GM18909 (cell line): ENCODE measurements around the gene SCFD1.
"Not testable (repeated sequence)": the region's sequence is repeated elsewhere in the genome, so short reads cannot be mapped to it uniquely, and the experiment has no call there.

ENCODE experiments used
- ATAC-seq: cut with Tn5 transposase; IDR thresholded peaks from one replicate; pipeline ENCODE4 v1.9.1; 2021; ENCODE audit warnings: mild to moderate bottlenecking; ENCODE audit not compliant: unreplicated experiment, poor library complexity

Gene SCFD1, protein sequence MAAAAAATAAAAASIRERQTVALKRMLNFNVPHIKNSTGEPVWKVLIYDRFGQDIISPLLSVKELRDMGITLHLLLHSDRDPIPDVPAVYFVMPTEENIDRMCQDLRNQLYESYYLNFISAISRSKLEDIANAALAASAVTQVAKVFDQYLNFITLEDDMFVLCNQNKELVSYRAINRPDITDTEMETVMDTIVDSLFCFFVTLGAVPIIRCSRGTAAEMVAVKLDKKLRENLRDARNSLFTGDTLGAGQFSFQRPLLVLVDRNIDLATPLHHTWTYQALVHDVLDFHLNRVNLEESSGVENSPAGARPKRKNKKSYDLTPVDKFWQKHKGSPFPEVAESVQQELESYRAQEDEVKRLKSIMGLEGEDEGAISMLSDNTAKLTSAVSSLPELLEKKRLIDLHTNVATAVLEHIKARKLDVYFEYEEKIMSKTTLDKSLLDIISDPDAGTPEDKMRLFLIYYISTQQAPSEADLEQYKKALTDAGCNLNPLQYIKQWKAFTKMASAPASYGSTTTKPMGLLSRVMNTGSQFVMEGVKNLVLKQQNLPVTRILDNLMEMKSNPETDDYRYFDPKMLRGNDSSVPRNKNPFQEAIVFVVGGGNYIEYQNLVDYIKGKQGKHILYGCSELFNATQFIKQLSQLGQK

DNA sequence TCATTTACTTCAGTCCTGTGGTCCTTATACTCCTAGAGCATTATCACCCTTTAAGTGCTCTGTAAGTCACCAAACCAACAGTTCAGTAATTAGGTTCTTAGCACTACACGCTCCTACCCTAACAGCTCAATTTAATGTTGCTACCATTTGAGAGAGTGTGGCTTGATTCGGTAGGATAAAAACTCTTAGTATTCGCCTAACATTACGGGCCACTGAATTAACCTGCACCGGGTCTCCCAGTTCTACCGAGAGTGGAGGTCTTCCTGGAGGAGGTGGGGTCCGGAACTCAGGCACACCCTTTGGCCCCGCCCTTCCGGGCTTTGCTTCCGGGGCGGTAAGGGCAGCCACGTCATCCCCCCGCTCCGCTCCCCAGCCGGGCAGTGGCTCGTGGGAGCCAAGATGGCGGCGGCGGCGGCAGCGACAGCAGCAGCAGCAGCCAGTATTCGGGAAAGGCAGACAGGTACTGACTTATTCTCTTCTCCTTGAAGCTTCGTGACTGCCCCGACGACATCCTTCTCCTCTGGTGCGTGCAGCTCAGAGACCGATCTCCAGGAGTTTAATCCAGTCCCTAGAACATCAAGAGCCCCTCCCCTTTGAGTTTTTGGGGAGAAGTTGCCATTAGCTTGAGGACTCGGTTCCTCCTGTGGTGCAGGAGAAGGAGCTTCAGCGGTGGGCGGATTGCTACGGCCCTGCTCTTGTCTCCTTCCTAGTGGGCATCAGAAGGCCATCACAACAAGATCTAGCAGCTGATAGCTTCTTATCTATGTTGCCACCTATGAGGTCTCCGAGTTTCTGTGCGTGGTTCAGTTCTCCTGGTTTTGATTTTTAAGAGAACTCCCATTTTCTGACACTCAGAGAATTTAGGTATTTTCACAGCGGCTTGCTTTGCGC is at the start of gene SCFD1:
TSS of gene SCFD1 (plus strand) at position 380 of the 891 bp plus-strand sequence. CDS start at position 400, 20 bp downstream.
- peak; percentile 94 for ATAC-seq

DNA sequence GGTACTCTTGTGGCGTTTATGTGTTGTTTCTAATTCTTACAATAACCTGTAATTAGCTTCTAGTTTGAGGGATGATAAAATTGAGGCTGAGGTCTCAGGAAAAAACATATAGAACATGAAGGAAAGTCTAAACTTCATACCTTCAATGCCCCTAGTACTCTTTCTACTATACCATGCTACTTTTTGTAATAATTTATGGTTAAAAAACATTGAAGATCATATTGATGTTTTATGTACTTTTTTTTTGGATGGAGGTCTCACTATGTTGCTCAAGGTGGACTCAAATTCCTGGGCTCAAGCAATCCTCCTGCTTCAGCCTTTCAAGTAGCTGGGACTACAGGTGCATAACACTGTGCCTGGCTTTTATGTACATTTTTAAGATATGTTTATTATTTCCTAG is 49.3 kb upstream of the SCFD1 start:
- no peak for ATAC-seq

DNA sequence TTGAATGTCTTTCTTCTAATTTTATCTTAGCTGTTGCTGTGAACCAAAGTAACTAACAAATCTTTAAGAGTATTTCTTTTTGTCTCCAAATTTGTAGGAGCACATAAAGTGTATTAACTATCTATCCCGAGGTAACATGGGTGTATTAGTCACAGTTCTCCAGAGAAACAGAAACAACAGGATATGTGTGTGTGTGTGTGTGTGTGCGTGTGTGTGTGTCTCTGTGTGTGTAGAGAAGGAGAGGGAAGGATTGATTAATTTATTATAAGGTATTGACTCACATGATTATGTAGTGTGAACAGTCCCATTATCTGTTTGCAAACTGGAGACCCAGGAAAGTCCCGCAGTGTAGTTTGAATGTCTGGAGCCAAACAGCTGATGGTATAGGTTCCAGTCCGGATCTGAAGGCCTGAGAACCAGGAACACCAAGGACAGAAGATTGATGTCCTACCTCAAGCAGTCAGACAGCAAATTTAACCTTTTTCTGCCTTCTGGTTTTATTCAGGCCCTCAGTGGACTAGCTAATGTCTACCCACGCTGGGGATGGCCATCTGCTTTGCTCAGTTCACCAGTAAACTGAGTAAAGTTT is 48.8 kb upstream of the SCFD1 start:
- ATAC-seq, result no peak

DNA sequence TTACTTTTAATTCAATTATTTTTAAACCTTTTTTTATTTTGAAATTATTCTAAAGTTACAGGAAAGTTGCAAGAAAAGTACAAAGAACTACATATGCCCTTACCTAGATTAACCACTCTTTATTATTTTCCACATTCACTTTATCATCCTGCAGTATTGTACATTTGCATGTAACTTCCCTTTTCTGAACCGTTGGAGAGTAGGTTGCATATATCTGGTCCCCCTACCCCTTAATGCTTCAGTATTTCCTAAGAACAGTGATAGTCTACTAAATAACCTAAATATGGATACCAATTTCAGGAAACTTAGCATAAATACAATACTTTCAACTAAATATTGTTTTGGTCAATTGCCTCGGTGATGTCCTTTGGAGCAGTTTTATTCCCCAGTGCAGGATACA is 48.2 kb upstream of the SCFD1 start:
- no peak for ATAC-seq

DNA sequence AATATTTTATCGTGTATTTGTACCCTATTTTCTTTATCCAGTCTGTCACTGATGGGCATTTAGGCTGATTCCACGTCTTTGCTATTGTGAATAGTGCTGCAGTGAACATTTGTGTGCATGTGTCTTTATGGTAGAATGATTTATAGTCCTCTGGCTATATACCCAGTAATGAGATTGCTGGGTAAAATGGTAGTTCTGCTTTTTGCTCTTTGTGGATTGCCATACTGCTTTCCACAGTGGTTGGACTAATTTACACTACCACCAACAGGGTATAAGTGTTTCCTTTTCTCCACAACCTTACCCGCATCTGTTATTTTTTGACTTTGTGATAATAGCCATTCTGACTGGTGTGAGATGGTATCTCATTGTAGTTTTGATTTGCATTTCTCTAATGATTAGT is 47.3 kb upstream of the SCFD1 start:
- not testable (repeated sequence) for ATAC-seq

DNA sequence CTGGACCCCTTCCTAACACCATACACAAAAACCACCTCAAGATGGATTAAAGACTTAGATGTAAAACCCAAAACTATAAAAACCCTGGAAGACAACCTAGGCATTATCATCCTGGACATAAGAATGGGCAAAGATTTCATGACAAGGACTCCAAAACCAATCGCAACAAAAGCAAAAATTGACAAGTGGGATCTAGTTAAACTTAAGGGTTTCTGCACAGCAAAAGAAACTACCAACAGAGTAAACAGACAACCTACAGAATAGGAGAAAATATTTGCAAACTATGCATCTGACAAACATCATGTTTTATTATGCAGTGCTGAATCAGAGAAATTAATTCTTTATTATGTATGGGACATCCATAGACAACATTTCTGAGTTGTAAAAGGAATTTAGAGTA is 45.8 kb upstream of the SCFD1 start:
- not testable (repeated sequence) for ATAC-seq

DNA sequence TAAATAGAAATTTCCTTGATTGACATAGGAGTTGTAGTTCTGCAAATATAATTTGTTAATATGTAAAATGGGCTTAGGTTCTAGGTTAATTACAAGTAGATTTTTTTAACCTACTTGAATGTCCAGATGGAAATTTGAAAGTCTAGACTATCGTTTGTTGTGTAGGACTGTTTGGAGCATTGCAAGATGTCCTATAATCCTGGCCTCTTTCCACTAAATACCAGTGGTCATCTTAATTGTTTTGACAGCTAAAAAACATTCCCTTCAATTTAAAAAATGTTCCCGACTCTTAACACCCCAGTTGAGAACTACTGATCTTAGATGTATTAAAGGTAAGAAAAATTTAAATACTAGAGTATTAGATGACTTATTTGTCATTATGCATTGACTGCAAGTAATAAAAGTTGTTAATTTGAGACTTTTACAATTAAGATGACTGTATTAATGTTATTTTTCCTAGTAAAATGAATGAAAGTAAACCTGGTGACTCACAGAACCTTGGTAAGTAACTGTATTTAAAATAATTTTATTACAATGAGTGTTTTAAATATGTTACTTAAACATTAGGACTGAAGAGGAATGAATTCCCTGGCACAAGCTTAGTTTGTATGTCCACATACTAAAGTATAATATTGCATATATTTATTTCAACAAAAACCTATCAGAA is 41.4 kb upstream of the SCFD1 start:
- no peak for ATAC-seq

DNA sequence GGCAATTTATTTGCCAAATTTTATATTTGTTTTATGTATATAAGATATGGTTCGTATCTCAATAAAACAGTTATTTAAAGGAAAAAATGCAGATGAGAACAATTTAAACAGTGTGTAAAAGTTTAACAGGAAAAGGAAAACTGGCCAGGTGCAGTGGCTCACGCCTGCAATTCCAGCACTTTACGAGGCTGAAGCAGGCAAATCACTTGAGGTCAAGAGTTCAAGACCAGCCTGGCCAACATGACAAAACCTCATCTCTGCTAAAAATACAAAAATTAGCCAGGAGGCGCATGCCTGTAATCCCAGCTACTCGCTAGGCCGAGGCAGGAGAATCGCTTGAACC is 40.9 kb upstream of the SCFD1 start:
- ATAC-seq, result no peak

DNA sequence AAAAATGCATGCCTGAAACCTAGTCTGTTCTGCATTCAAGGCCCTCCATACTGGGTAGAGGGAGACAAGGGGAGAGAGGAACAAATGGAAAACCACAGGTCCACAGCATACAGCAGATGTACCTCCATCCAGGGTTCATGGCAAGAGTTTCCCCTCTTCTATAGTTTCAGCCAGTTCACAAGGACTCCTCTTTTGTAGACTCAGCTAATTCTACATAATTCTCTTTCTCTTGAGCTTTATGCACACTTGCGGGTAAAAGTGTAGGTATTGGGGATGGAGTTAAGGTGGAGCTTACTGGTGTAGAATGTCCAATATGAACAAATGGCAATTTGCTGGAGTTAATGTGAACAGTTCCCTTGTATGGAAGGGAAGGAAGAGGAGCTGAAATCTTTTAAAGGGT is 39.7 kb upstream of the SCFD1 start:
- ATAC-seq, result no peak

DNA sequence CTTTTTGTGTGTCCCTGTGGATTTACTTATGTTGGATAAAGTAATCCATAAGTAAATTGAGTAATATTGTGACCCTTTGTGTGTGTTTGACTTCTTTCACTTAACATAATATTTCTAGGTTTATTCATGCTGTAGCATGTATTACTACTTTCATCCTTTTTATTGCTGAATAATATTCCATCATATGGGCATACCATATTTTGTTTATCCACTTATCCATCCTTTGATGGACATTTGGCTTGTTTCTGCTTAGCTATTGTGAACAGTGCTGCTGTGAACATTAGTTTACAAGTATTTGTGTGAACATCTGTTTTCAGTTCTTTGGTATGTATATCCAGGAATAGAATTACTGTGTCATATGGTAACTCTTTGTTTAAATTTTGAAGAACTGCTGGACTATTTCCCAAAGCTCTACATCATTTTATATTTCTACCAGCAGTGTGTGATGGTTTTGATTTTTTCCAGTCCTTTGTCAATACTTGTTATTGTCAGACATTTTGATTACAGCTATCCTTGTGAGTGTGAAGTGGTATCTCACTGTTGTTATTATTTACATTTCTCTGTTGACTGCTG is 38.0 kb upstream of the SCFD1 start:
- ATAC-seq, result no peak

DNA sequence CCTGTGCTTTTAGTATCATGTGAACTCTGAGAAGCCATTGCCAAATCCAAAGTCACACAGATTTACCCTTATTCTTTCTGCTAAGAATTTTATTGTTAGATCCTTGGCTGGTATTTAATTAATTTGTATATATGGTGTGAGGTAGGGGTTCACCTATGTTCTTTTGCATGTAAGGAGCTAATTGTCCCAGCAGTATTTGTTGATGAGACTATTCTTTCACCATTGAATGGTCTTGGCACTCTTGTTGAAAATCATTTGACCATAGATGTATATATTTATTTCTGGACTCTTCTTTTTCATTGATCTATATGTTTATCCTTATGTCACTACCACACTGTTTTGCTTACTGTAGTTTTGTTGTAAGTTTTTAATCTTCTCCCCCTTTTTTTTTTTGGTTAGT is 36.9 kb upstream of the SCFD1 start:
- ATAC-seq, result no peak

DNA sequence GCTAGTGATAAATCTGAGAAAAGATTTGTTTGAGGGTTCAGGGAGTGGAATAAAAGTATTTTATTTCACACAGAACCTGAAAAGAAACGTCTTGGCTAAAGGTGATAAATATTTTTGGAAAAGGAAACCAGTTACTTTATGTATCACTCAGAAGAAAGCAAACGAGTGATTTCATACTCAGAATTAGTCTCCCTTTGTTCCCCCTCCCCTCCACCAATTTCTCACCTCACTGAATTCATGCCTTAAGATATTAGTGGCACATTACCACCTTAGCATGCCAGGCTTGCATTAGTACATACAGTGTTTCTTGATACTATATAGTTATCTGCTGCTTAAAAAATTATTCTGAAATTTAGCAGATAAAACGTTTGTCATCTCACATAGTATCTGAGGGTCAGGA is 35.0 kb upstream of the SCFD1 start:
- no peak for ATAC-seq

DNA sequence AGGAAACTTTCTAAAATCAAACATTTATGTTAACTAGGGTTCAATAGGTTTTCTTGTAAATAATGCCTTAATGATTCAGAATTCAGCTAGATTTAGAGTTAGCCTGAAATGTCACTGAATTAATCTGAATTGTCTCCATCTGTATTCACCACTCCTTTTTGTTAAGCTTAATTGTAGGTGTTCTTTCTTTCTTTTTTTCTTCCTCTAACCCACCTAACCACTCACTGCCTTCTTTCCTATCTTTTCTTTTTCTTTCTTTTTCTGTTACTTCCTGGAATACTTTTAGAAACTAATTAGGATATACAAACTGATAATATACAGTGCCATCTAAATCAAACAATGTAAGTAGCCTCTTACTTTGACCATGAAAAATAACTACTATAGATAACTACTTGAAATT is 33.2 kb upstream of the SCFD1 start:
- ATAC-seq, result no peak

DNA sequence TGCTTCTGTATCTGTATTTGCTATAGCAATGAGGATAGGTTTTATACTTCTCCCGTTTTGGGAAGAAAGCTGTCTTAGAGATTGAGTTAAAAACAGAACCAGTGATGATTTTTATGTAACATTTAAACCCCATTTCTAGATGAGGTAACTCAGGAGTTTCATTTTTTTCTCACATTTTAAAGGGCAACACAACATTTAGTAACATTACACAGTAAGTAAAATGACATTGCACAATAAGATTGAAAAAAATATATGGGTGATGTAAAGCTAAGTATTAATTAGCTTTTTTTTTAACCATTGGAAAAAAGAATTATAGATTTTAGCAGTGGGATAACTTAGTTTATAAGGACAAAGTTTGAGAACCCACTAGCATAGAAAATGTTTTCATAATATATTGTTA is 25.2 kb upstream of the SCFD1 start:
- no peak for ATAC-seq

DNA sequence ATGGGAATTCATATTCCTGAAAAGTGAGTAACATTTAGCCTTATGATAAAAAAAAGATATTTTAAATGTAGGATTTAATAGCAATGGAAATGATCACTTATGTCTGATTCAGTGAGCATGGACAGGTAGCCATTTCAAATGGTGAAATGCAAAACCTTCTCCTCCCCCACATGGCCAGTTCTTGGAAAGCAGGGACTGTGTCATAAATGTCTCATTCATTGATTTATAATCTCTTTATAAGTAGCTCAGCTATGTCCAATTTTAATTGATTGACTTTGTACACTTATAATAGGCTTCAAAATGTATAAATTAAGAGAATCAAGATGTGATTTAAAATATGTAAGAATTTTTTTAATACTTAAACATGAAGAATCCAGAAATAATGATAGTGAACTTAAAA is 24.6 kb upstream of the SCFD1 start:
- ATAC-seq, result no peak

DNA sequence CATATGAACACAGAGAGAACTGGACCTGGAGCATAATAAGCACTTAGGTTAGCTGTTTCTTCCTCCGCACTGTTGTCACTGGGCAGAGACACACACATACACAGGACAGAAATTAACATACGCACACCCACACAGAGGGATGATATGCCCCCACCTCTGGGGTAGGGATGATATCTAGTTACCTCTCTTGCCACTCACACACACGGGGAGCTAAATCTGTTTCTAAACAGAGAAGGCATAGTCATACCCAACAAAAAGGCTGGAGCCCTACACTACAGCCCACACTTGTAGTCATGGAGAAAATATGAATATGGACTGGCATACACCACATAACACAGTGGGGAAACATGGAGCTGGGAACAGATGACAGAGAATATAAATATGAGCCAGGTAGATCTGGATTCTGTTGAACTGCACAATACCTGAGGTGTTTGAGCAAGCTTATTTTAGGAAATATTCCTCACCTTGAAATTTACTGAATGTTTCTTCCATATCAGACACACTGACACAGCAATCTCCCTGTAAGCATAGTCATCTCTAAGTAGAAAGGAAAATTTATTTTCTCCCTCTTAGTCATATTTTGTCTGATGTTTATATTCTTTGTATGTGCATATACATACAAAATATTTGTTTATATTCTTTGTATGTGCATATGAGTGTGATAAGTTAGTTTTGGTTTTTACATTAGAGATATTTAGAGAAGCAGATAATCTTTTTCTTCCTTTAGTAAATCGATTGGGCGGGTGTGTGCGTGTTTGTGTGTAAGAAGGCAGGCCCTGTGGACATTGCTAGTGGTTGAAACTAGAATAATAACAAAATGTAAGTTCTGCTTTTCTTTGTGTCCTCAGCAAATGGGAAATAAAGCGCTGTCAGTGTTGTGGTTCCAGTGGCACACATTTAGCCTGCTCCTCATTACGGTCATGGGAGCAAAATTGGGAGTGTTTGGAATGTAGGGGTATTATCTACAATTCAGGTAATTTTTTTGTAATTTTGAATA is 20.9 kb upstream of the SCFD1 start:
- no peak for ATAC-seq

DNA sequence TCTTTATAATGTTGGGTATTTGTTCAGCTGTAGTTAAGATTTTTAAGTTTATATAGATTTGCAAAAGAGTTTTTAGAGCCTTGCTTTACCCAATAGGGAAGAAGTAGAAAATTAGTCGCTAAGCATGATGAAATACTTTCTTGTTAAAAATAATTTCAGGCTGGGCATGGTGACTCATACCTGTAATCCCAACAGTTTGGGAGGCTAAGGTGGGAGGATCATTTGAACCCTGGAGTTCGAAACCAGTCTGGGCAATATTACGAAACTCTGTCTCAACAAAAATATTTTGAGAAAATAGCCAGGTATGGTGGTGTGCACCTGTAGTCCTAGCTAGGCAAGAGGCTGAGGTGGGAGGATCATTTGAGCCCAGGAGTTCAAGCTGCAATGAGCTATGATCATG is 18.7 kb upstream of the SCFD1 start:
- ATAC-seq, result no peak

DNA sequence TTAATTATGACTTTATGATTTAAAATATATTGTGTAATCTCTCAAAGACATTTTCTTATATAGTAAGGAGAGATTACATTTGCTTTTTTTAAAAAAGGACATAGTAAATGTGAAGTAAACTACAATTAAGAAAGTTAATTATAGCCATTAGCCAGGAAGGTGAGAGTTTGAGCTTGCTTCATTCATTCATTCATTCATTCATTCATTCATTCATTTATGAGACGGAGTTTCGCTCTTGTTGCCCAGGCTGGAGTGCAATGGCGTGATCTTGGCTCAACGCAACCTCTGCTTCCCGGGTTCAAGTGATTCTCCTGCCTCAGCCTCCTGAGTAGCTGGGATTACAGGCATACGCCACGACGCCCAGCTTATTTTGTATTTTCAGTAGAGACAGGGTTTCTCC is 17.4 kb upstream of the SCFD1 start:
- not testable (repeated sequence) for ATAC-seq
